Measurements from ENCODE around the gene OVOL1.
A peak's percentile ranks its signal among the peaks of the same experiment; 100 is the strongest.

OVOL1 gene

DNA sequence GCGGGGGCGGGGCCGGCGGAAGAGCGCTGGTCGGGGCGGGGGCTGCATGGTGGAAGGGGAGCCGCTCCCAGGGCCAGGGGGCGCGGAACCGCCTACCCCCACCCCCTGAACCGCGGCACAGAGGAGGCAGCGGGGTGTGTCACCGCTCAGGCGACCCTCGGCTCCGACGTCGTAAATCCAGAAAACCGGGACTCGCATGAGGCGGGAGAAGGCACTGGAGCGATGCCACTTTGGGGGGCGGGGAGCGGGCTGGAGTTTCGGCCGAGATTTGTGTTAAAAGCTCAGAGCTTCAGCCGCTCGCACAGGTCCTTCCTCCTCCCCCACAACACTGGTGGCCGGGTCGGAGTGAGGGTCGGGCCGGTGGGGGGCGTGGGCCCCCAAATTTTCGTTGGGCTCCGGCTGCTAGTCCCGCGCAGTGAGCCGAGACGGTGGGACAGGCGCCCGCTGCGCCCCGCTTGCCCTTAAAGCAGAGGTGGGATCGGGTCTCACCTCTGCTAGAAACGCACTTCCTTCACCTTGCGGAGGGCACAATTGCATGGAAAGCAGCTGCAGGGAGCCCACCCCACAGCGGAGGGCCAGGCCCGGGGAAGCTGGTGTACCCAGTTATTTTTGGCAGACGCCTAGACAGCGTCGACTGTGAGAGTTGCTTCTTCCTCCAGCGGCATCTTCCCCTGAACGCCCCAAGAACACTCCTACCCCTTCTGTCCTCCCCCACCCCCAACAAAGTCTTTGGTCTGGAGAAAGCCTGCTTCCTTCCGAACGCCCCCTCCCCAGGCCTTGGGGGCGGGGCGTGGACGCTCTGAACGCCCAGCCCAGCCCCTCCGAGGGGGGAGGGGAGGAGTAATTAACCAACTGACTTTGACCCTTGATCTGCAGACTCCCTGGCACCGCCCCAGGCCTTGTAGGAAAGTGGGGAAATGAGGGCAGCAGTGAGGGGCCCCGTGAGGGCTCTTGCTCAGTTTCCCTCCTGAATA lies 1.1 kb downstream of the OVOL1 start:
- Histone ChIP-seq H3K27ac (no peak overlapping the region), H3K9ac (ENCODE audit: insufficient read length) (no peak overlapping the region), H3K36me3 (ENCODE audit: insufficient read depth, low read length) (no peaks in the 10 kb centered on the region), H3K4me3 (peak overlapping the region; percentile 71), H3K9me3 (ENCODE audit: low read depth, low read length) (no peaks in the 10 kb centered on the region)
- TF ChIP-seq FOXP2 (optimal IDR thresholded peaks at IDR 0.05; ENCODE audit: control extremely low read depth, extremely low read length, insufficient read depth) (no peak), EZH2 (IDR thresholded peaks at IDR 0.05) (no peak), POLR2AphosphoS5 (IDR thresholded peaks at IDR 0.05; ENCODE audit: borderline replicate concordance, low read depth, low read length) (no peak)
- no peak for DNase-seq (ENCODE audit: low read depth, low spot score)

DNA sequence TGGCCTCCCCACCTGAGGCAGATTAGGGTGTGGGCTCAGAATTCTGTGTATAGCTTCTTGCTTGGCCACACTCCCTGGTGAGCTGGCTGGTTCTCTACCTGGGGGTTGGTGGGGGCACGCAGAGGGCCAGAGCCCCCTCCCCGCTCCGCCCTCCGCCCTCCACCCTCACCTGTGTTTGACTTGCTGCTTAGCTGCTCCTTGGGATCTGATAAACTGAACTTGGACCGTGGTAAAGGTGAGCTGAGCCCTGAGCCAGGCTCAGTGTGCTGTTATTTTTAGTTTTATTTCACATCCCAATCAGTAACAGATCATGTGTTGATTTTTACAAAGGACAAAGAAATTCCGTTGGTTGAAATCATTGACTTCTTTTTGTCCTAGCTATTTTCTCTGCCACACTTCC lies 2.0 kb downstream of the OVOL1 start:
- Histone ChIP-seq H3K27ac (no peak overlapping the region), H3K9me3 (ENCODE audit: low read depth, low read length) (no peaks in the 10 kb centered on the region), H3K4me3 (no peak overlapping the region), H3K36me3 (ENCODE audit: insufficient read depth, low read length) (no peaks in the 10 kb centered on the region), H3K9ac (ENCODE audit: insufficient read length) (no peak overlapping the region)
- TF ChIP-seq POLR2AphosphoS5 (IDR thresholded peaks at IDR 0.05; ENCODE audit: borderline replicate concordance, low read depth, low read length) (no peak), EZH2 (IDR thresholded peaks at IDR 0.05) (no peak), FOXP2 (optimal IDR thresholded peaks at IDR 0.05; ENCODE audit: control extremely low read depth, extremely low read length, insufficient read depth) (no peak)
- DNase-seq (ENCODE audit: low read depth, low spot score): no peak

DNA sequence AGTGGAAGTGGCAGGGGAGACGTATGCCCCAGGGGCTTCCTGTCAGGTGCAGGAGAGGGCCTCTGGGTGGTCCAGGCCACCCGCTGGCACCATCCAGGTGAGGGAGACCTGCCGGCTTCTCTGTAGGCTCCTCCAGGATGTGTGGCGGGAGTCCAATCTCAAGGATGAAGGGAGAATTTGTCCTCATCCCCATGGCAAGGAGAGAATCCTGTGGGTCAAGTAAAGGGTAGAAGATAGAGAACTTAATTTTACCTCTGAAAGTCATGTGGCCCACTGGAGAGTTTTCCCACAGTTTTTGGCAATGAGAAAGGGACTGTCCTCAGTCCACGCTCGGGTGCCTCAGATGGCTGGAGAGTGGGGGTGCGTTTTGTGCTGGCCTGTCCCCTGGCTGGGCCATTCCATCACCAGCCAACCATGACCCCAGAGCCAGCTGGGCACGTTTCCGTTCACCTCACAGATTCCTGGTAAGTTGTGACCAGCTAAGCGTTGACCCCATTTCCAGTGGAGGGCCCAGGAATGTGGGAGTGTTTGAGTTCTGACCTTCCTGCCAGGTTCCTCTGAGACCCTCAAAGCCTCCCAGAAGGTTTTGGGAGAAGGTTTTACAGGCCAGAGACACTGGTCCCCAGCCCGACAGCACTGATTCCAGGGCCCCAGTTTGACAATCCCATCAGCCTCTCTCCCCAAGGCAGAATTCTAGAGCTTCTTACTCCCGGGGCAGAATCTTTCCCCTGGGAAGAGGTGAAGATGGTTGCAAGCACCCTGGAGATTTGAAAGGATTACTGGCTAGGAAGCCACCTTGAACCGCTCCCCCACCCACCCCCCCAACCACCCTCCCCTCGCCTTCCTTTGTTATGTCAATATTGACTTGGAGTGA lies 2.6 kb downstream of the OVOL1 start:
- DNase-seq (ENCODE audit: low read depth, low spot score): no peak
- H3K9me3 ChIP-seq (ENCODE audit: low read depth, low read length): no peaks in the 10 kb centered on the region
- H3K36me3 ChIP-seq (ENCODE audit: insufficient read depth, low read length): no peaks in the 10 kb centered on the region
- H3K9ac ChIP-seq (ENCODE audit: insufficient read length): no peak overlapping the region
- no peak overlapping the region for H3K4me3 ChIP-seq
- H3K27ac ChIP-seq: no peak overlapping the region
- TF ChIP-seq EZH2 (IDR thresholded peaks at IDR 0.05) (no peak), FOXP2 (optimal IDR thresholded peaks at IDR 0.05; ENCODE audit: control extremely low read depth, extremely low read length, insufficient read depth) (no peak), POLR2AphosphoS5 (IDR thresholded peaks at IDR 0.05; ENCODE audit: borderline replicate concordance, low read depth, low read length) (no peak)

DNA sequence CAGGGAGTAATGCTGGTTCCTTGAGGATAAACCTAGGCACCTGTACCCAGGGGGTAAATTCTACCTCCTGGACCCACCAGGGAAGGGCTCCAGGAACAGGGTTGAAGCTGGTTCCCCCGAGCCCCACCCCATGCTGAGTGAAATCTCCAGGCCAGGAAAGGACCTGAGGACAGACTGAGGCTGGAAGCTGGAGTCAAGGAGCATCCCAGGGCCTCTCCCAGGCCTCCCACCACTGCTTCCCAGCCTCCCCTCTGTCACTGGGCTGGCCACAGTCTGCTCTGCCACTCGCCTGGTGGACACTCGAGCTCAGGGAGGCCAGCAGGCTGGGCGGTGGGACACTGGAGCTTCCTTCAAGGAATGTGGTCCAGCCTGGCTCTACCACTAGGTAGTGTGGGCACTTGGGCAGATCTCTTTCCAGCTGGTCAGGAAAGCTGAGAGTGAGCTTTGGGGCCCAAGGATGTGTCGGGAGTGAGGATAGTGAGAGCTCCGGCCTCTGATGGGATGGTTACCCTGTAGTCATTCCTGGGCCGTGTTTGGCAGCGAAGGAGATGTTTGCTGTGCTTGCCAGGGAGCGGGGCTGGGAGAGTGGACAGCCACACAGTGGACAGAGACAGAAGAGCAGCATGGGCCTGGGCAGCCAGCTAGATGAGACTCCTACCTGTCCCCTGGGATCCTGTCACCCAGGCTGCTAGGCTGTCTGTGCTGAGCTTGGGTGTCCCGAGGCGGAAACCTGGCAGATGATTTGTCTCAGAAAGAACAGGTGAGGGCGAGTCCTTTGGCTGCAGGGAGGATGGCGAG lies 3.4 kb downstream of the OVOL1 start:
- Histone ChIP-seq H3K36me3 (ENCODE audit: insufficient read depth, low read length) (no peaks in the 10 kb centered on the region), H3K27ac (no peak overlapping the region), H3K4me3 (no peak overlapping the region), H3K9ac (ENCODE audit: insufficient read length) (no peak overlapping the region), H3K9me3 (ENCODE audit: low read depth, low read length) (no peaks in the 10 kb centered on the region)
- no peak for DNase-seq (ENCODE audit: low read depth, low spot score)
- TF ChIP-seq EZH2 (IDR thresholded peaks at IDR 0.05) (no peak), POLR2AphosphoS5 (IDR thresholded peaks at IDR 0.05; ENCODE audit: borderline replicate concordance, low read depth, low read length) (no peak), FOXP2 (optimal IDR thresholded peaks at IDR 0.05; ENCODE audit: control extremely low read depth, extremely low read length, insufficient read depth) (no peak)

DNA sequence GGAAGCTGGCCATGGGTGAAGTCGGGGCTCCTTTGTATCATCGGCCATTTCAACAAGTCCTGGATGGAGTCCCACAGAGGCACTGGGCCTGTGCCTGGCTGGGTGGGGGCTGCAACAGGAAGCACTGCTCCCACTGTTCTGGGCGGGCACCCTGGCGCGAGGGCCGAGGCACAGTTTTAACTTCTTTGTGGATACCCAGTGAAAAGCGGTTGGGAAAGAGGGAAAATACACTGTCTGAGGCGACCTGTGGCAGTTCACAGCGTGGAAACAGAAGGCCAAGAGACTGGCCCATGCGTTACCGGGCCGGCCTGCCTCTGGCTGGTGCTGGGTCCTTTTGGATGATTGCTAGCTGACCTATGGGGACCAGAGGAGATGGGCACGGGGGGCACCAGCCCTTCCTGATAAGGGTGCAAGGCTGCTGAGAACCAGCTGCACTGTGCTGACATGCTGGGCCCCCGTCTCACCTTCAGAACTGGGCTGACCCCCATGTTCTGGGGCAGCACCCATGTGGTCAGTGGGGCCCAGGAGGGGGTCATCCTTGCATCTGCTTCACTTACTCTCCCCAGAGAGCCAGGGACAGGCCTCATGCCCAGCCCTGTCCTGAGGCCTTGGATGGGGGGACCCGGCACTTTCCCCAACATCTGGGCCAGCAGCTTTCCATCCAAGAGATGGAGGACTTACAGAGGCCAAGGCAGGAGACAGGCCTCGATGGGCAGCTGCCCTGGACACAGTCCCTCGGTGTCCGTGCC lies 4.2 kb downstream of the OVOL1 start:
- Histone ChIP-seq H3K9me3 (ENCODE audit: low read depth, low read length) (no peaks in the 10 kb centered on the region), H3K4me3 (no peak overlapping the region), H3K27ac (no peak overlapping the region), H3K36me3 (ENCODE audit: insufficient read depth, low read length) (no peaks in the 10 kb centered on the region), H3K9ac (ENCODE audit: insufficient read length) (no peak overlapping the region)
- DNase-seq (ENCODE audit: low read depth, low spot score): no peak
- TF ChIP-seq FOXP2 (optimal IDR thresholded peaks at IDR 0.05; ENCODE audit: control extremely low read depth, extremely low read length, insufficient read depth) (no peak), POLR2AphosphoS5 (IDR thresholded peaks at IDR 0.05; ENCODE audit: borderline replicate concordance, low read depth, low read length) (no peak), EZH2 (IDR thresholded peaks at IDR 0.05) (no peak)

DNA sequence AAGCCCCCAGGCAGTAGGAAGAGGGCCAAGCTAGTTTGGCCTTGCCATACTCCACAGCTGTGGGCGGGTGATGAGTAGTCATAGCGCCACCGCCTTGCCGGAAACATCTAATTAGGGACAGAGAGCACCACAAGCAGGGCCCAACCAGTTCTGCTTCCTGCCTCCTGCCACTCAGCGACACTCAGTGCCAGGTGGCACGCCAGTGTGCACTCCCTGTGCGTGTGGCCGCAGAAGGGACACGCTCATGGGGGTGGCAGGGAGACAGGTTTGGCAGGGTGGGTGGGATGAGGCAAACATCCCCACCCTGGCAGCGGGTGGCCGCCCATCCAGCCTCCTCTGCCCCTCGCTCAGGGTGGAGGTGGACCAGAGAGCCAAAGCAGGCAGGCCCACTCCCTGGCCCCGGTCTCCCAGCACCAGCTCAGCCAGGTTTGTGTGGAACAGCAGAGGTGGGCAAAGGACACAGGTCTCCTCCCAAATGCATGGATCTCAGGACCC lies 4.9 kb downstream of the OVOL1 start:
- H3K27ac ChIP-seq: no peak overlapping the region

DNA sequence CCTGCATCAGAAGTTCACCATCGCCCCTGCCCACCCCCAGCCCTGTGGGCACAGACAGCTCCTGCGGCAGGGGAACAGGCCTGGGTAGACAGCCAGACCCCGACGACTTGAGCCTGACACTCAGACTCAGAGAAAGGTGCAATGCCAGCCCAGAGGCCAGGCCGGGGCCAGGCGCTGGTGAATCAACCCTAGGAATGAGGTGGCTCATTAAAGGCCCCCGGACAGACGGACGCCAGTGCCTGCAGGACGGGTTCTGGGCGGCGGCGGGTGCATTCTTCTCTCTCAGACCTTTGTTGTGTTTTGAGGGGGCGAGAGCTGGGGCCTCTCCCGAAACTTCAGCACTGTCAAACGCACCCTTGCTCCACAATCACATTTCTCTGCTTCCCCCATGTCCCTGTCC lies 5.6 kb downstream of the OVOL1 start:
- Histone ChIP-seq H3K36me3 (ENCODE audit: insufficient read depth, low read length) (no peaks in the 10 kb centered on the region), H3K9me3 (ENCODE audit: low read depth, low read length) (no peaks in the 10 kb centered on the region), H3K9ac (ENCODE audit: insufficient read length) (no peak overlapping the region), H3K4me3 (no peak overlapping the region), H3K27ac (no peak overlapping the region)
- TF ChIP-seq FOXP2 (optimal IDR thresholded peaks at IDR 0.05; ENCODE audit: control extremely low read depth, extremely low read length, insufficient read depth): no peak
- TF ChIP-seq POLR2AphosphoS5 (IDR thresholded peaks at IDR 0.05; ENCODE audit: borderline replicate concordance, low read depth, low read length): no peak
- TF ChIP-seq EZH2 (IDR thresholded peaks at IDR 0.05): no peak
- DNase-seq (ENCODE audit: low read depth, low spot score): no peak

More for the DNA sequence above, 4.9 kb downstream of the OVOL1 start:
- DNase-seq (ENCODE audit: low read depth, low spot score): no peak
- H3K36me3 ChIP-seq (ENCODE audit: insufficient read depth, low read length): no peaks in the 10 kb centered on the region
- H3K9me3 ChIP-seq (ENCODE audit: low read depth, low read length): no peaks in the 10 kb centered on the region
- H3K4me3 ChIP-seq: no peak overlapping the region
- H3K9ac ChIP-seq (ENCODE audit: insufficient read length): no peak overlapping the region
- TF ChIP-seq FOXP2 (optimal IDR thresholded peaks at IDR 0.05; ENCODE audit: control extremely low read depth, extremely low read length, insufficient read depth) (no peak), EZH2 (IDR thresholded peaks at IDR 0.05) (no peak), POLR2AphosphoS5 (IDR thresholded peaks at IDR 0.05; ENCODE audit: borderline replicate concordance, low read depth, low read length) (no peak)

Measured in SK-N-MC (cell line).